ENCODE results near the gene ABL2. TPM values are rescaled to one million over a fixed set of nuclear protein-coding genes. Genes with fewer than 3 reads are reported as not detected.

Gene ABL2
- total and polyA plus RNA-seq, 9 of the 15 experiments (the other 6 are each of a cell fraction or from before 2014, with no cell fraction given) = 1.4 to 15.0 (median 8.6) TPM

- CTCF ChIA-PET (ENCODE audit: low intra/inter-chr PET ratio) = interaction anchor here (1.2 to 3.6 kb wide), 3 partner anchors 73 to 249 kb away, joined by 3 to 22 read pairs (median 6); partner anchors contain the start of gene AXDND1
- no peak overlapping the region for H3K27ac ChIP-seq (ENCODE audit: extremely low read depth, low read depth, low read length)
- H3K9me1 ChIP-seq (ENCODE audit: control insufficient read depth, insufficient read depth, low read length) = no peaks in the 10 kb centered on the region
- H3K4me2 ChIP-seq (ENCODE audit: insufficient read depth, low read length) = no peak overlapping the region
- no peak overlapping the region for H3K9ac ChIP-seq (ENCODE audit: insufficient read depth in 1 of 2, low read depth in 2 of 2, low read length in 2 of 2)
- in situ Hi-C loops (cut with MboI) (loop anchor here (10.0 kb wide), 1 partner anchor 244 kb away; the partner anchor contains the start of gene AXDND1), intact Hi-C loops (cut with micrococcal nuclease) (loop anchor here (1.0 to 5.0 kb wide), 3 partner anchors 72 to 249 kb away; no protein-coding TSS in a partner anchor)
- WGBS (ENCODE audit: insufficient coverage, low coverage, missing lambda C conversion rate) = 66% methylated on average over 2 of the region's 2 CpGs
- no peaks in the 10 kb centered on the region for H3K9me3 ChIP-seq (replicated peaks; ENCODE audit: control insufficient read depth, insufficient read depth, low read depth, low read length)
- H3K36me3 ChIP-seq (ENCODE audit: control insufficient read depth, insufficient read depth, low read length) = peaks cover 49% of the 10 kb centered on the region
- H3K4me1 ChIP-seq (replicated peaks in 1 of 2; ENCODE audit: control insufficient read depth in 2 of 2, insufficient read depth in 2 of 2, low read length in 2 of 2) = no peaks in the 10 kb centered on the region
- FAIRE-seq = no peak
- TF ChIP-seq NCOR1 (IDR thresholded peaks at IDR 0.05) = no peak
- TF ChIP-seq ZNF146 (CRISPR knock-in tag; IDR thresholded peaks at IDR 0.05; ENCODE audit: unreplicated experiment) = no peak
- no peak for TF ChIP-seq TCF7 (IDR thresholded peaks at IDR 0.05; ENCODE audit: borderline replicate concordance)
- no peak for TF ChIP-seq FOXK1 (CRISPR knock-in tag; IDR thresholded peaks at IDR 0.05; ENCODE audit: borderline replicate concordance)
- TF ChIP-seq LCOR (CRISPR knock-in tag; IDR thresholded peaks at IDR 0.05) = no peak
- H4K20me1 ChIP-seq (replicated peaks; ENCODE audit: control insufficient read depth, insufficient read depth, low read length) = no peaks in the 10 kb centered on the region
- POLR2A ChIA-PET = interaction anchor here (0.7 to 1.5 kb wide), 6 partner anchors 8 to 248 kb away, joined by 3 to 7 read pairs (median 3); no protein-coding TSS in a partner anchor
- DNase-seq (ENCODE audit: extremely low read depth in 1 of 4, low spot score in 3 of 4) = no peak
- no TSS peak for BruUV-seq (replicated peaks)
- H3K27me3 ChIP-seq (ENCODE audit: control insufficient read depth in 2 of 2, insufficient read depth in 2 of 2, low read length in 2 of 2) = no peaks in the 10 kb centered on the region
- no peak overlapping the region for H3K4me3 ChIP-seq
- no peak overlapping the region for H2AFZ ChIP-seq (ENCODE audit: low read depth, low read length)
- ATAC-seq = no peak
- no peaks in the 10 kb centered on the region for H3K79me2 ChIP-seq (ENCODE audit: control insufficient read depth, insufficient read depth, low read length)
These were observed 108.7 kb downstream of the ABL2 start for GRCh38 chr1:179120736-179121135.

- intact Hi-C loops (cut with micrococcal nuclease) (no loop called here), in situ Hi-C loops (cut with MboI) (no loop called here)
- no peak overlapping the region for H3K27ac ChIP-seq (ENCODE audit: extremely low read depth, low read depth, low read length)
- H3K4me3 ChIP-seq = no peak overlapping the region
- no peaks in the 10 kb centered on the region for H3K4me1 ChIP-seq (replicated peaks in 1 of 2; ENCODE audit: control insufficient read depth in 2 of 2, insufficient read depth in 2 of 2, low read length in 2 of 2)
- peaks cover 45% of the 10 kb centered on the region for H3K36me3 ChIP-seq (ENCODE audit: control insufficient read depth, insufficient read depth, low read length)
- H3K4me2 ChIP-seq (ENCODE audit: insufficient read depth, low read length) = no peak overlapping the region
- no peaks in the 10 kb centered on the region for H3K9me1 ChIP-seq (ENCODE audit: control insufficient read depth, insufficient read depth, low read length)
- ATAC-seq (no peak), DNase-seq (ENCODE audit: extremely low read depth in 1 of 4, low spot score in 3 of 4) (no peak), FAIRE-seq (no peak)
- no peaks in the 10 kb centered on the region for H3K27me3 ChIP-seq (ENCODE audit: control insufficient read depth in 2 of 2, insufficient read depth in 2 of 2, low read length in 2 of 2)
- H2AFZ ChIP-seq (ENCODE audit: low read depth, low read length) = no peak overlapping the region
- CTCF ChIA-PET (ENCODE audit: low intra/inter-chr PET ratio) = interaction anchor here (3.6 kb wide), 1 partner anchor 250 kb away, joined by 22 read pairs; no protein-coding TSS in a partner anchor
- BruUV-seq (replicated peaks) = no TSS peak
- no peak overlapping the region for H3K9ac ChIP-seq (ENCODE audit: insufficient read depth in 1 of 2, low read depth in 2 of 2, low read length in 2 of 2)
- H4K20me1 ChIP-seq (replicated peaks; ENCODE audit: control insufficient read depth, insufficient read depth, low read length) = no peaks in the 10 kb centered on the region
- H3K9me3 ChIP-seq (replicated peaks; ENCODE audit: control insufficient read depth, insufficient read depth, low read depth, low read length) = no peaks in the 10 kb centered on the region
- POLR2A ChIA-PET = interaction anchor here (0.6 kb wide), 1 partner anchor 14 kb away, joined by 3 read pairs; no protein-coding TSS in a partner anchor
- H3K79me2 ChIP-seq (ENCODE audit: control insufficient read depth, insufficient read depth, low read length) = no peaks in the 10 kb centered on the region
- TF ChIP-seq, protein P1, sequence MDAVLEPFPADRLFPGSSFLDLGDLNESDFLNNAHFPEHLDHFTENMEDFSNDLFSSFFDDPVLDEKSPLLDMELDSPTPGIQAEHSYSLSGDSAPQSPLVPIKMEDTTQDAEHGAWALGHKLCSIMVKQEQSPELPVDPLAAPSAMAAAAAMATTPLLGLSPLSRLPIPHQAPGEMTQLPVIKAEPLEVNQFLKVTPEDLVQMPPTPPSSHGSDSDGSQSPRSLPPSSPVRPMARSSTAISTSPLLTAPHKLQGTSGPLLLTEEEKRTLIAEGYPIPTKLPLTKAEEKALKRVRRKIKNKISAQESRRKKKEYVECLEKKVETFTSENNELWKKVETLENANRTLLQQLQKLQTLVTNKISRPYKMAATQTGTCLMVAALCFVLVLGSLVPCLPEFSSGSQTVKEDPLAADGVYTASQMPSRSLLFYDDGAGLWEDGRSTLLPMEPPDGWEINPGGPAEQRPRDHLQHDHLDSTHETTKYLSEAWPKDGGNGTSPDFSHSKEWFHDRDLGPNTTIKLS (IDR thresholded peaks at IDR 0.05; ENCODE audit: borderline replicate concordance, low read depth) = no peak
- TF ChIP-seq ZNF253 (CRISPR knock-in tag; conservative IDR thresholded peaks at IDR 0.05) (no peak), TSC22D4 (tag; IDR thresholded peaks at IDR 0.05) (no peak), ZNF408 (CRISPR knock-in tag; IDR thresholded peaks at IDR 0.05; ENCODE audit: low read depth) (no peak), ZNF75A (CRISPR knock-in tag; IDR thresholded peaks at IDR 0.05) (no peak), CBX1 (IDR thresholded peaks at IDR 0.05; ENCODE audit: low read depth) (no peak), SMARCA4 (IDR thresholded peaks at IDR 0.05) (no peak), ZKSCAN3 (CRISPR knock-in tag; IDR thresholded peaks at IDR 0.05) (no peak), FOXJ2 (tag; IDR thresholded peaks at IDR 0.05) (no peak), FOXJ3 (CRISPR knock-in tag; IDR thresholded peaks at IDR 0.05) (no peak)
- TF ChIP-seq, protein P2, sequence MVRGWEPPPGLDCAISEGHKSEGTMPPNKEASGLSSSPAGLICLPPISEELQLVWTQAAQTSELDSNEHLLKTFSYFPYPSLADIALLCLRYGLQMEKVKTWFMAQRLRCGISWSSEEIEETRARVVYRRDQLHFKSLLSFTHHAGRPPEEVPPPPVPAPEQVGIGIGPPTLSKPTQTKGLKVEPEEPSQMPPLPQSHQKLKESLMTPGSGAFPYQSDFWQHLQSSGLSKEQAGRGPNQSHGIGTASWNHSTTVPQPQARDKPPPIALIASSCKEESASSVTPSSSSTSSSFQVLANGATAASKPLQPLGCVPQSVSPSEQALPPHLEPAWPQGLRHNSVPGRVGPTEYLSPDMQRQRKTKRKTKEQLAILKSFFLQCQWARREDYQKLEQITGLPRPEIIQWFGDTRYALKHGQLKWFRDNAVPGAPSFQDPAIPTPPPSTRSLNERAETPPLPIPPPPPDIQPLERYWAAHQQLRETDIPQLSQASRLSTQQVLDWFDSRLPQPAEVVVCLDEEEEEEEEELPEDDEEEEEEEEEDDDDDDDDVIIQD (CRISPR knock-in tag; IDR thresholded peaks at IDR 0.05) = no peak
These were observed 110.0 kb downstream of the ABL2 start for GRCh38 chr1:179119513-179119912.
